Suprapubic skin (tissue), 4 donors: ENCODE measurements around the gene PRSS36.

Experiments used
- EP300 ChIP-seq: sonication (generic); formaldehyde crosslinking; IDR thresholded peaks from one replicate; pipeline ENCODE4 v1.6.1; 2017; ENCODE audit warnings: antibody characterized with exemption
- POLR2A ChIP-seq, 2 donors: fragments of 450-650 bp; IDR thresholded peaks; one replicate each; pipeline ENCODE4 v1.6.1; 2017; ENCODE audit warnings: antibody characterized with exemption in 2 of 2, mild to moderate bottlenecking in 2 of 2, moderate library complexity in 2 of 2
- POLR2AphosphoS5 ChIP-seq, 3 donors: sonication (generic); formaldehyde crosslinking; IDR thresholded peaks; one replicate each; pipeline ENCODE4 v1.6.1; 2017; ENCODE audit warnings: antibody characterized with exemption in 3 of 3
- TF ChIP-seq, protein P1 (sequence below), 2 donors: fragments of 200-600 bp in 1 of 2; fragments of 450-650 bp in 1 of 2; sonication (generic) in 1 of 2; IDR thresholded peaks; one replicate each; pipeline ENCODE4 v1.5.1; 2016 to 2019; ENCODE audit warnings: antibody characterized with exemption in 2 of 2, mild to moderate bottlenecking in 1 of 2, moderate library complexity in 1 of 2

DNA sequence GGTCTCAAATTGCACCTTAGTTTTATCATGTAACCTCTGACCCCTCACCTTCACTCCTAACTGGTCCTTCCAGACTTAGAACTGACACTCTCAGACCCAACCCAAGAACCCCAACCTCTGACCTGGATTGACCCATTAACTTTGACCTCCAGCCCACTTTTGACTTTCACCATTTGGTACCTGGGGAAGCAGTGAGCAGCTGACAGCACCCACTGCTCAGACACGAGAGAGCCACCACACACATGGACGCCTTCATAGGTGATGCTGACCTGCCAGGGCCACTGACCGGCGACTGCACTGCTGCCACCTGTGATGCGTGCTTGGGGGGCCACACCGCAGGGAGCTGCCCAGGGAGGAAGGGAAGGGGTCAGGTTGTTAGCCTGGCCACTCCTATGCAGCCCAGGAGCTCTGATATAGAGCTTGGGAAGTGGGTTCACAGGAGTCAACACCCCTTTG is 16.8 kb downstream of the PRSS36 start:
- TF ChIP-seq POLR2AphosphoS5 (IDR thresholded peaks at IDR 0.05) (no peak), EP300 (no peak), POLR2A (IDR thresholded peaks at IDR 0.05) (no peak)
- TF ChIP-seq, protein P1, sequence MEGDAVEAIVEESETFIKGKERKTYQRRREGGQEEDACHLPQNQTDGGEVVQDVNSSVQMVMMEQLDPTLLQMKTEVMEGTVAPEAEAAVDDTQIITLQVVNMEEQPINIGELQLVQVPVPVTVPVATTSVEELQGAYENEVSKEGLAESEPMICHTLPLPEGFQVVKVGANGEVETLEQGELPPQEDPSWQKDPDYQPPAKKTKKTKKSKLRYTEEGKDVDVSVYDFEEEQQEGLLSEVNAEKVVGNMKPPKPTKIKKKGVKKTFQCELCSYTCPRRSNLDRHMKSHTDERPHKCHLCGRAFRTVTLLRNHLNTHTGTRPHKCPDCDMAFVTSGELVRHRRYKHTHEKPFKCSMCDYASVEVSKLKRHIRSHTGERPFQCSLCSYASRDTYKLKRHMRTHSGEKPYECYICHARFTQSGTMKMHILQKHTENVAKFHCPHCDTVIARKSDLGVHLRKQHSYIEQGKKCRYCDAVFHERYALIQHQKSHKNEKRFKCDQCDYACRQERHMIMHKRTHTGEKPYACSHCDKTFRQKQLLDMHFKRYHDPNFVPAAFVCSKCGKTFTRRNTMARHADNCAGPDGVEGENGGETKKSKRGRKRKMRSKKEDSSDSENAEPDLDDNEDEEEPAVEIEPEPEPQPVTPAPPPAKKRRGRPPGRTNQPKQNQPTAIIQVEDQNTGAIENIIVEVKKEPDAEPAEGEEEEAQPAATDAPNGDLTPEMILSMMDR (IDR thresholded peaks at IDR 0.05) = no peak
